Tibial nerve (tissue), 4 donors: ENCODE measurements around the gene UBE2E2. TPM values are rescaled to one million over a fixed set of nuclear protein-coding genes. Genes with fewer than 3 reads are reported as not detected.

Experiments
- DNase-seq, 2 donors: peaks; one replicate each; pipeline ENCODE4 v3.0.0-alpha.2; 2019; ENCODE audit warnings: low spot score in 2 of 2
- H3K27ac ChIP-seq, 4 donors: fragments of 200-600 bp; sonication (generic) in 3 of 4; one replicate each; pipeline ENCODE4 v1.5.1; 2017 to 2019; ENCODE audit warnings: mild to moderate bottlenecking in 1 of 4
- H3K27me3 ChIP-seq, 2 donors: fragments of 200-600 bp; sonication (generic) in 1 of 2; one replicate each; pipeline versions ENCODE4 v1.5.1 to v1.6.0; 2017 to 2019
- H3K36me3 ChIP-seq, 3 donors: fragments of 200-600 bp; sonication (generic); one replicate each; pipeline ENCODE4 v1.5.1; 2018 to 2019
- H3K4me1 ChIP-seq, 4 donors: fragments of 200-600 bp; sonication (generic) in 3 of 4; one replicate each; pipeline ENCODE4 v1.5.1; 2017 to 2019
- H3K4me3 ChIP-seq, 4 donors: fragments of 200-600 bp; sonication (generic) in 3 of 4; one replicate each; pipeline ENCODE4 v1.5.1; 2017 to 2019; ENCODE audit warnings: mild to moderate bottlenecking in 1 of 4, moderate library complexity in 1 of 4
- H3K9me3 ChIP-seq, 4 donors: fragments of 200-600 bp; sonication (generic) in 3 of 4; one replicate each; pipeline ENCODE4 v1.5.1; 2017 to 2019
- EP300 ChIP-seq, 2 donors: sonication (generic); formaldehyde crosslinking; IDR thresholded peaks; one replicate each; pipeline ENCODE4 v1.6.1; 2017; ENCODE audit warnings: antibody characterized with exemption in 2 of 2, mild to moderate bottlenecking in 1 of 2
- POLR2A ChIP-seq, 2 donors: fragments of 450-650 bp; IDR thresholded peaks; one replicate each; pipeline ENCODE4 v1.6.1; 2017; ENCODE audit warnings: antibody characterized with exemption in 2 of 2, mild to moderate bottlenecking in 2 of 2, moderate library complexity in 2 of 2
- WGBS, 2 donors: methylation state at CpG; one replicate each; pipeline ENCODE4 v1.1.5; 2018; 5-methylcytosine and 5-hydroxymethylcytosine counted together
- total RNA-seq, 4 donors: library from RNA; depleted of rRNA; stranded (reverse); fragments of >200 nt; gene quantifications; one replicate each; pipeline ENCODE4 v1.1.0, GENCODE V29; 2016
- TF ChIP-seq, protein P1 (sequence below), 5 experiments: fragments of 200-600 bp in 3 of 5; fragments of 450-650 bp in 2 of 5; sonication (generic) in 3 of 5; IDR thresholded peaks; one replicate each; pipeline ENCODE4 v1.5.1; 2016 to 2019; ENCODE audit warnings: antibody characterized with exemption in 5 of 5, mild to moderate bottlenecking in 3 of 5, moderate library complexity in 2 of 5

Gene UBE2E2
- total RNA-seq, 4 donors from 2014 or later: 67.1 to 222 (median 130) TPM

DNA sequence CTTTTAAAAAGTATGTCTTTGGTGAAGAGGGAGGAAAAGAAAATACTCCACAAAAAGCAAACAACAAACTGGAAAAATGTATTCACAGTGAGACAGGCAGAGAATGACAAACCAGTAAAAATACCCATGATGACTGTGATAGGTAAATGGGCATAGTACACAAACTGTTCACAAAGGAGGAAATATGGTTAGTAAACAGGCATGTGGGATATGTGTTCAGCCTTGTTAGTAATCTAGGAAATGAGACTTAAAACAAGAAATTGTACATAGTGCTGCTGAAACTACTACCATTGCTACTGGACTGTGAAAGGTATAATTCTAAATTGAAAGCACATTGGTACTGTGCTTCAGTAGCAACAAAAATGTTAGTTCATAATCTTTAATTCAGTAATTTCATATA, 50.1 kb downstream of the UBE2E2 start:
- TF ChIP-seq, protein P1, sequence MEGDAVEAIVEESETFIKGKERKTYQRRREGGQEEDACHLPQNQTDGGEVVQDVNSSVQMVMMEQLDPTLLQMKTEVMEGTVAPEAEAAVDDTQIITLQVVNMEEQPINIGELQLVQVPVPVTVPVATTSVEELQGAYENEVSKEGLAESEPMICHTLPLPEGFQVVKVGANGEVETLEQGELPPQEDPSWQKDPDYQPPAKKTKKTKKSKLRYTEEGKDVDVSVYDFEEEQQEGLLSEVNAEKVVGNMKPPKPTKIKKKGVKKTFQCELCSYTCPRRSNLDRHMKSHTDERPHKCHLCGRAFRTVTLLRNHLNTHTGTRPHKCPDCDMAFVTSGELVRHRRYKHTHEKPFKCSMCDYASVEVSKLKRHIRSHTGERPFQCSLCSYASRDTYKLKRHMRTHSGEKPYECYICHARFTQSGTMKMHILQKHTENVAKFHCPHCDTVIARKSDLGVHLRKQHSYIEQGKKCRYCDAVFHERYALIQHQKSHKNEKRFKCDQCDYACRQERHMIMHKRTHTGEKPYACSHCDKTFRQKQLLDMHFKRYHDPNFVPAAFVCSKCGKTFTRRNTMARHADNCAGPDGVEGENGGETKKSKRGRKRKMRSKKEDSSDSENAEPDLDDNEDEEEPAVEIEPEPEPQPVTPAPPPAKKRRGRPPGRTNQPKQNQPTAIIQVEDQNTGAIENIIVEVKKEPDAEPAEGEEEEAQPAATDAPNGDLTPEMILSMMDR (IDR thresholded peaks at IDR 0.05): no peak
- TF ChIP-seq EP300 (IDR thresholded peaks at IDR 0.05): no peak
- TF ChIP-seq POLR2A (IDR thresholded peaks at IDR 0.05): no peak
- Histone ChIP-seq H3K4me1 (peaks cover 0 to 59% (median 8%) of the 10 kb centered on the region in 4 donors), H3K9me3 (no peaks in the 10 kb centered on the region), H3K27ac (no peak overlapping the region), H3K4me3 (no peak overlapping the region), H3K27me3 (no peaks in the 10 kb centered on the region), H3K36me3 (no peaks in the 10 kb centered on the region)
- no peak for DNase-seq

DNA sequence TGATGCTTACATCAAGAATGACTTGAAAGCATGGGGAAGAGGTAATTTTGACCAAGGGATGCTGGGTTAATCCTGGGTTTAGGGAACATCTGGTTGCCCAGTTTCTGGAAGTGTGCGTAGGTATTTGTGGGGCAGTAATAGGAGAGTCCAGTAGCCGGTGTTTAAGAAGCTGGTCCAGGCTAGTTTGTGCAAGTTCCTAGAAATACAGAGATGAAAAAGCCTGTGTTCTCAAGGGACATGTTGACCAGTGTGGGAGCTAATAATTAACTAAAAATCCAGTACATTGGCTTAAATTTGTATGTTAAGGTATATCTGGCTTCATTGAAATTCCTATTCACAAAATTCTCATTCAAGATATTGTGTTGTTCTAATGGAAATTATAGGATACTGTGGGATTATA, 51.2 kb downstream of the UBE2E2 start:
- whole genome bisulfite sequencing, 2 donors: 88 to 92% methylated on average over 2 of the region's 2 CpGs
- Histone ChIP-seq H3K9me3 (no peaks in the 10 kb centered on the region), H3K27me3 (no peaks in the 10 kb centered on the region), H3K27ac (no peak overlapping the region), H3K36me3 (no peaks in the 10 kb centered on the region), H3K4me1 (peaks cover 0 to 52% (median 8%) of the 10 kb centered on the region in 4 donors), H3K4me3 (no peak overlapping the region)
- no peak for DNase-seq
- no peak for TF ChIP-seq POLR2A (IDR thresholded peaks at IDR 0.05)
- TF ChIP-seq, protein P1 (IDR thresholded peaks at IDR 0.05): no peak

DNA sequence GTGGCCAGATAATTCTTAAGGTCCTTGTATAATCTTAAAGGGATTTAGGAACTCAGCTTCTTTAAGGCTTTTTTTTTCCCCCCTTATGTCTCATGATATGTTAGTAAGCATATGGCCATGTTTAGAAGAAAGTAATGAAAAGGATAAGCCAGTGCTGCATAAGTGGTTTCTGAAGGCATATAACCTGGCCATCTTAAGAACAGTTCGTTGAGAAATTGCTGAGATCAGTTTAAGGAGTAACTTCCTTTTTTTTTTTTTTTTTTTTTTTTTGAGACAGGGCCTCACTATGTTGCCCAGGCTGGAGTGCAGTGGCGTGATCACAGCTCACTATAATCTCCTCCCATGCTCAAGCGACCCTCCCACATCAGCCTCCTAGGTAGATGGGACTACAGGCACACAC, 51.7 kb downstream of the UBE2E2 start:
- TF ChIP-seq EP300 (IDR thresholded peaks at IDR 0.05) (no peak), POLR2A (IDR thresholded peaks at IDR 0.05) (no peak)
- TF ChIP-seq, protein P1 (IDR thresholded peaks at IDR 0.05): no peak
- 78 to 86% methylated on average over 3 of the region's 3 CpGs for WGBS, 2 donors
- H3K4me1 ChIP-seq: peaks cover 0 to 52% (median 8%) of the 10 kb centered on the region in 4 donors
- no peak for DNase-seq
- H3K36me3 ChIP-seq: no peaks in the 10 kb centered on the region
- H3K4me3 ChIP-seq: no peak overlapping the region
- H3K27me3 ChIP-seq: no peaks in the 10 kb centered on the region
- no peaks in the 10 kb centered on the region for H3K9me3 ChIP-seq
- H3K27ac ChIP-seq: no peak overlapping the region

DNA sequence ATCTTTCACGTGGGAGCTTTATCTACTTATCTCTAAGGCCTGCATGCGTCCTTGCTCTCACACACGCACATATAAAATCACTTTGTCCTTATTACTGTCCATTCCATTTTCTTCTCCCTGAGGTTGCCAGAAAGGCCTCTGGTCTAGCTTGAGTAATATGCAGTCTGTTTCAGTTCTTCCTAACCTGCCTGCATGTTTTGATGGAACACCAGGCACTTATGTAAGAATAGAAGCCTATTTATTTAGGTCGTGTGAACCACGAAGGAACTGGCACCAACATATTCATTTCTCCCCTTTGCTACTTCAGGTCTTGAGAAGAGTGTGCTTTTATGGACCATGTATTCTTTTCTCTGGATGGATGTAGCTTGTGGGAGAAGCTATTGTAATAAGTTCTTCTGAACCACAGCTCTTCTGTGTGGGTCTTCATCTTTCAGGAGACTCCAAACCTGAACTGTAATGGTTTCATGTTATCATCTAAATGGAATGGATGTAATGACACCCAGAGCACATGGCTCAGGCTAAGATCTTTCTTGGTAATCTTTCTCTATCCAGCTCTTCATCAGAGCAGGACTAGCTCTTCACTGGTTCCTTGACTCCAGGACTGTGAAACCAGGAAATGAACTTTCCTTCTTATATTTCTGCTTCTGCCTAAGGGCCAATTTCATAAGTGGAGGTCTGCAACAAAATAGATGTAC, 53.8 kb downstream of the UBE2E2 start:
- TF ChIP-seq, protein P1 (IDR thresholded peaks at IDR 0.05): no peak
- TF ChIP-seq POLR2A (IDR thresholded peaks at IDR 0.05) (no peak), EP300 (IDR thresholded peaks at IDR 0.05) (no peak)
- no peak overlapping the region for H3K4me3 ChIP-seq
- peaks cover 0 to 45% (median 4%) of the 10 kb centered on the region in 4 donors for H3K4me1 ChIP-seq
- no peaks in the 10 kb centered on the region for H3K9me3 ChIP-seq
- no peak for DNase-seq
- 71 to 82% methylated on average over 5 of the region's 5 CpGs for WGBS, 2 donors
- no peaks in the 10 kb centered on the region for H3K36me3 ChIP-seq
- no peak overlapping the region for H3K27ac ChIP-seq
- H3K27me3 ChIP-seq: no peaks in the 10 kb centered on the region

DNA sequence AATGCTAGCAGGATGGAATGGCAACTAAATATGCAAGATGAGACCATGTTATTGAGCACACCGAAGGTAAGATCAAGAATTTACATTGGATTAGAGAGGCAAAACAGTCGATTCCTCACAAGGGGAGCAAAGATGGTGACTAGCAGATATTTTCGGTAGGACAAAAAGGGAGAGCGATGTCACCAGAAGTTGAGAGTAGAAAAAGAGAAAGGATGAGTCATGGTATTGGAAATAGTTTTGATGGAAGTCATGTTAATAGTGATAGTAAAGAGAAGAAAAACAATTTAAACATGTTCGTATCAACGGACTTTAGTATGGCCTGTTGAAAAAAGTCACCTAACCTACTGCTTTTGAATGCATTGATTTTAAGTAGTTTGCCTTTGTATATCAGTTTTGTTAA, 55.0 kb downstream of the UBE2E2 start:
- Histone ChIP-seq H3K4me3 (no peak overlapping the region), H3K27me3 (no peaks in the 10 kb centered on the region), H3K9me3 (no peaks in the 10 kb centered on the region), H3K4me1 (peaks cover 0 to 41% (median 2%) of the 10 kb centered on the region in 4 donors), H3K27ac (no peak overlapping the region), H3K36me3 (no peaks in the 10 kb centered on the region)
- TF ChIP-seq POLR2A (IDR thresholded peaks at IDR 0.05): no peak
- TF ChIP-seq, protein P1 (IDR thresholded peaks at IDR 0.05): no peak
- no peak for TF ChIP-seq EP300 (IDR thresholded peaks at IDR 0.05)
- DNase-seq: no peak
- WGBS, 2 donors: 96 to 97% methylated on average over 6 of the region's 6 CpGs
